AG04449 (cell line): ENCODE results near the gene AMOT.

ENCODE experiments used
- CTCF ChIA-PET: fragments of 350-600 bp; formaldehyde crosslinking; extraction: SDS; loops from one replicate; lab custom pipeline; 2021; ENCODE audit warnings: antibody characterized with exemption; lab: Yijun Ruan, JAX
- POLR2A ChIA-PET: fragments of 400-600, 350-600 bp; formaldehyde crosslinking; extraction: SDS; loops from one replicate; lab custom pipeline; 2020; ENCODE audit warnings: antibody characterized with exemption, inconsistent platforms; lab: Yijun Ruan, JAX
- DNase-seq: peaks from one replicate; pipeline ENCODE4 v3.0.0-alpha.2; 2010; ENCODE audit warnings: low read depth, low spot score
- H3K4me3 ChIP-seq: 2 replicates; pipeline ENCODE4 v1.5.1; 2011; ENCODE audit warnings: low read depth, mild to moderate bottlenecking, control low read depth, low read length
- CTCF ChIP-seq: IDR thresholded peaks from one replicate; pipeline ENCODE4 v1.5.1; 2011; ENCODE audit warnings: mild to moderate bottlenecking, moderate library complexity, low read length, control low read depth, inconsistent platforms; ENCODE audit not compliant: insufficient read depth; ENCODE audit errors: missing control alignments

The AMOT gene

GRCh38 chrX:112852851-112853250 is 12.2 kb upstream of the AMOT start:
- CTCF ChIA-PET: no interaction called here
- H3K4me3 ChIP-seq: no peak overlapping the region
- DNase-seq: no peak
- POLR2A ChIA-PET: no interaction called here
- no peak for TF ChIP-seq CTCF

GRCh38 chrX:112851806-112852205 is 11.2 kb upstream of the AMOT start:
- no peak for TF ChIP-seq CTCF
- ChIA-PET CTCF (interaction anchor here (1.2 kb wide), 1 partner anchor 10 kb away, joined by 4 read pairs; no protein-coding TSS in a partner anchor), POLR2A (no interaction called here)
- no peak for DNase-seq
- no peak overlapping the region for H3K4me3 ChIP-seq

GRCh38 chrX:112851161-112851779 is 10.6 kb upstream of the AMOT start:
- no peak for DNase-seq
- ChIA-PET CTCF (interaction anchor here (1.2 kb wide), 1 partner anchor 10 kb away, joined by 4 read pairs; no protein-coding TSS in a partner anchor), POLR2A (no interaction called here)
- TF ChIP-seq CTCF: no peak
- no peak overlapping the region for H3K4me3 ChIP-seq

- no peak for DNase-seq
- CTCF ChIA-PET: no interaction called here
- POLR2A ChIA-PET: no interaction called here
- no peak overlapping the region for H3K4me3 ChIP-seq
- TF ChIP-seq CTCF: no peak
Measured at GRCh38 chrX:112849016-112849415, 8.4 kb upstream of the AMOT start.

GRCh38 chrX:112846782-112847181 is 6.2 kb upstream of the AMOT start:
- ChIA-PET POLR2A (no interaction called here), CTCF (no interaction called here)
- no peak for TF ChIP-seq CTCF
- no peak for DNase-seq
- no peak overlapping the region for H3K4me3 ChIP-seq

- H3K4me3 ChIP-seq: no peak overlapping the region
- CTCF ChIA-PET: no interaction called here
- POLR2A ChIA-PET: no interaction called here
- no peak for DNase-seq
- no peak for TF ChIP-seq CTCF
Measured at GRCh38 chrX:112846187-112846586, 5.6 kb upstream of the AMOT start.
